Stimulated activated CD4-positive, alpha-beta T cell treated with anti-CD3 and anti-CD28 coated beads, TNF-alpha, amount 100 ng/mL, for 48 hours (primary cell): ENCODE measurements around the gene CDC45.
"Not testable (repeated sequence)": the region's sequence is repeated elsewhere in the genome, so short reads cannot be mapped to it uniquely, and the experiment has no call there.

Experiments
- DNase-seq, 3 donors: peaks; one replicate each; pipeline ENCODE4 v3.0.0-alpha.2; 2020; ENCODE audit warnings: low read depth in 3 of 3

The CDC45 gene

DNA sequence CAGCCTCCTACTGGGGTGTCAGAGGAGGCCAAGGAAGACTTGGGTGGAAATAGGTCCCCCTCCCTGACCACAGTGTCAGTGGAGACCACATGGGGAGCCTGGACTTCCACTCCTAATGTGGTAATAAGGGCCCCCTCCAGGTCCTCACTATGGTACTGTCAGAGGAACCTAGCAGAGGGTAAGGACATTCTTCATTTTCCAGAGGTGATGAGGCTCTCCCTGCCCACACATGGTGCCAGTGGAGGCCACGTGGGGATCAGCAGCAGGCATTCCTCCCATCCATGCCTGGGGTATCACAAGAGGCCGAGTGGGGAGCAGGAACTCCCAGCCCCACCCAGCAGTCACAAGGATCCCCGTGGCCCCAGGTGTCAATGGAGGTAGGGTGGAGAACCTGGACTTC lies 51.0 kb downstream of the CDC45 start:
- DNase-seq: no peak

GRCh38 chr22:19531327-19531726 lies 51.6 kb downstream of the CDC45 start:
- not testable (repeated sequence) for DNase-seq

- no peak for DNase-seq
Measured at GRCh38 chr22:19533049-19533626, 53.4 kb downstream of the CDC45 start.

DNA sequence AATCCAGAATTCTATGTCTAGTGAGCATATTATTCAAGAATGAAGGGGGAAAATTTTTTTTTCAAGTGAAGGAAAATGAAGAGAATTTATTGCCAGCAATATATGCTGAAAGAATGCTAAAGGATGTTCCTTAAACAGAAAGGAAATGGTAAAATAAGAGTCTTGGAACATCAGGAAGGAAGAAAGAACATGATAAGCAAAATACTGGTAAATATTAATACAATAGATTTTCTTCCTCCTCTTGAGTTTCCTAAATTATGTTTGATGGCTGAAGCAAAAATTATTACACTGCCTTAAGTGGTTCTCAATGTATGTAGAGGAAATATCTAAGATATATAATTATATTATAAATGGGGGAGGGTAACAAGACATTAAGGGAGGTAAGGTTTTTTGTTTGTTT lies 54.1 kb downstream of the CDC45 start:
- no peak for DNase-seq

DNA sequence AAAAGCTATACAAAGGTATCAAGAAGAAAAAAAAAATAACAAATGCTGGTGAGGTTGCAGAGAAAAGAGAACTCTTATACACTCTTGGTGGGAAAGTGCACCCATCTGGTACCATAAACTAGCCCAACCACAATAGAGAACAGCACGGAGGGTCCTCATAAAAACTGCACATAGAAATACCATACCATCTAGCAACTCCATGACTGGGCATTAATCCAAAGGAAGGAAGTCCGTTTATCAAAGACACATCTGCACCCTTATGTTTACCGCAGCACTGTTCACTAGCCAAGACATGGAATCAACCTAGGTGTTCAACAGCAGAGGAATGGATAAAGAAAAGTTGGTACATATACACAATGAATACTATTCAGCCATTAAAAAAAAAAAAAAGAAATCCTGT lies 55.3 kb downstream of the CDC45 start:
- DNase-seq: no peak

DNA sequence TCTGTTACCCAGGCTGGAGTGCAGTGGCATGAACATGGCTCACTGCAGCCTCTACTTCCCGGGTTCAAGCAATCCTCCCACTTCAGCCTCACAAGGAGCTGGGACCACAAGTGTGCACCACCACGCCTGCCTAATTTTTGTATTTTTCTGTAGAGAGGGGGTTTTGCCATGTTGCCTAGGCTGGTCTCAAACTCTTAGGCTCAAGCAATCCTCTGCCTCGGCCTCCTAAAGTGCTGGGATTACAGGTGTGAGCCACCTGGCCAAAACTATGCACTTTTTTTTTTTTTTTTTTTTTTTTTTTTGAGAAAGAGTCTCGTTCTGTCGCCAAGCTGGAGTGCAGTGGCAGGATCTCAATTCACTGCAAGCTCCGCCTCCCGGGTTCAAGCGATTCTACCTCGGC lies 56.8 kb downstream of the CDC45 start:
- DNase-seq: no peak

DNA sequence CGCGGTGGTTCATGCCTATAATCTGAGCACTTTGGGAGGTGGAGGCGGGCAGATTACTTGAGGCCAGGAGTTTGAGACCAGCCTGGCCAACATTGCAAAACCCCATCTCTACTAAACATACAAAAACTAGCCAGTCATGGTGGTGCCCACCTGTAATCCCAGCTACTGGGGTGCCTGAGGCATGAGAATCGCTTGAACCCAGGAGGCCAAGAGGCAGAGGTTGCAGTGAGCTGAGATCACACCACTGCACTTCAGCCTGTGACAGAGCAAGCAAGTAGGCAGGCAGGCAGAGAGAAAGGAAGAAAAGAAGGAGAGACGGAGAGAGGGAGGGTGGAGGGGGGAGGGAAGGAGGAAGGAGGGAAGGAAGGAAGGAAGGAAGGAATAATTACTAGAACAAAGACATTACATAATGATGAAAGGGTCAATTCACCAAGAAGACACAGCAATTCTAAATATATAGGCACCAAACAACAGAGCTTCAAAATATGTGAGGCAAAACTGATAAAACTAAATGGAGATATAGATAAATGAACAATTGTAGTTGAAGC lies 58.3 kb downstream of the CDC45 start:
- no peak for DNase-seq

DNA sequence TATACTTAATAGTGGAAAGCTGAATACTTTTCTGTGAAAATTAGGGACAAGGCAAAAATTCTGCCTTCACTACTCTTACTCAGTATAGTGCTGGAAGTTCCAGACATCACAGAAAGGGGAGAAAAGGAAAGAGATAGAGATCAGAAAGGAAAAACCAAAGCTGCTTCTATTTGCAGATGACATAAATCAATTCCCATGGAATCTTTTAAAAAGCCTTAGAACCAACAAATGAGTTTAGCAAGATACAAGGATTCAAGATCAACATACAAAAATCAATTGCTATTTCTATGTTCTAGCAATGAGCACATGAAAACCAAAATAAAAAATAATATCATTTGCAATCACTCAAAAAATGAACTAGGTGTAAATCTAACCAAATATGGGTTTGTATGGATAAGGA lies 60.7 kb downstream of the CDC45 start:
- no peak for DNase-seq

DNA sequence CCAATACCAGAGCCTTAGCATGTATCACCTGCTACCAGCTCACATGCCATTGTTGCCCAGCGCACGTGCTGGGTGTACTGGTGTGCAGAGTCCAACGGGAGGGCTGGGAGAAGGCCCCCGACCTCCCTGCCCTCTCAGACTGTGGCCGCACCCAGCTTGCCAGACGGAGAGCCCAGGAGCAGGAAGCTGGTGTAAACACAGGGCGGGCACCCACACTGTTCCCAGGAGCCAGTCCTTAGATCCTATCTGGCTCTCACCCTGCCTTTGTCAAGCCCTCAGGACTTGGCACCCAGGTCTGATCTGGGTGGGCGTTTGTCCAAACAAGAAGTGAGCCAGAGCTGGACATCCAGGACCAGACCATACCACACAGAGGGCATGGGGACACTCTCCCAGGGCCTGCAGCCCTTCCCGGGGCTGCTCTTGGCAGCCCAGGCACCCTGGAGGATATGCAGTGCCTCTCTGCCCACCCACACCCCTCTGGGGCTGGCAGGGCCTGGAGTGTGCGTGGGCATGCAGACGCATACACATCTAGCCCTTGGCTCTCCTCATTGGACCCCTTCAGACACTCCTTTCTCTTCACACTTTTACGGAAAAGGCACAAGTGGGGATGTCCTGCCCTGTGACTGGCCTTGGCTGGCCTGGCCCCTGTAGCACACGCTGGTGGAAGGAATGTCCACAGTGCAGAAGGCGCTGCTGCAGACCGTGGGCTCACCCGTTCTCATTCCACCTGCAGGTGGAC lies 64.4 kb downstream of the CDC45 start:
- no peak for DNase-seq

DNA sequence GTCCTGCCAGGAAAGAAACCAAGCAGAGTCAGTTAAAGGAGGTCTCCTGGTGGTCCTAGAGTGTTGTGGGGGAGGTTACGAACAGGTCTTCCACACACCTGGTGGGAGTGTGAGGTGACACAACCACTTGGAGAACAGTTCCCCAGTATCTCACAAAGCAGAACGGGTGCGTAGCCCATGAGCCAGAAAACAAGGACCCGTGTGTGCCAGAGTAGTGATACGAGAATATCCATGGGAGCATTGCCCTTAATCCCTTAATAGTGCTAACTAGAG lies 66.2 kb downstream of the CDC45 start:
- DNase-seq: no peak

GRCh38 chr22:19546680-19547079 lies 67.0 kb downstream of the CDC45 start:
- DNase-seq: no peak

GRCh38 chr22:19547620-19548019 lies 67.9 kb downstream of the CDC45 start:
- DNase-seq: no peak

DNA sequence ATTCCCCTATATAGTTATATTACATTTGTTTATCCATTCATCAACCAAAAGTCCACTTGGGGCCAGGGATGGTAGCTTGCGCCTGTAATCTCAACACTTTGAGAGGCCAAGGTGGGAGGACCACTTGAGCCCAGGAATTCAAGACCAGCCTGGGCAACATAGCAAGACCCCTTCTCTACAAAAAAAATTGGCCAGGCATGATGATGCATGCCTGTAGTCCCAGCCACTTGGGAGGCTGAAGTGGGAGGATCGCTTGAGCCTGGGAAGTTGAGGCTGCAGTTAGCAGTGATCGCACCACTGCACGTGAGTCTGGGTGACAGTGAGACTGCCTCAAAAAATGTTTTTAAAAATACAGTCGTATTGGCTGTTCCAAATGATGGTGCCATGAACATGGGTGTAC lies 68.7 kb downstream of the CDC45 start:
- DNase-seq: not testable (repeated sequence)

- DNase-seq: no peak
Measured at GRCh38 chr22:19548964-19549363, 69.2 kb downstream of the CDC45 start.

DNA sequence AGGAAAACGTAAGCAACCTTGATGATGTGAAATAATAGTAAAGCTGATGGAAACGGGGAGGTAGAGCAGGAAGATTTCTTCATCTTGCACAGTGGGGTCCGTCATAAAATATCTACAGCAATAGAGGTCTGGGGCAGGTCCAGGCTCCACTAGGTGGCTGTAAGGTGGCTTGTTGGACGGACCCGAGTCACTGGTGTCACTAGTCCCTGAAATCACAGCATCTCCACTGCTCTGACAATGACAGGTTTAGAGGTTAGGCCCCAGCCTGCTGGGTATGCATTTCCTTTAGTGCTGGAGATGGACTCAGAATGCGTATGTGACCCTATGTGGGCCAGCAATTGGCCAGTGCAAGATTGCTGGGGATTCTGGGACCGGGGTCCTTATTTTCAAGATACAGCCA lies 69.7 kb downstream of the CDC45 start:
- DNase-seq: no peak

GRCh38 chr22:19550382-19550781 lies 70.7 kb downstream of the CDC45 start:
- no peak for DNase-seq

GRCh38 chr22:19553201-19553600 lies 73.5 kb downstream of the CDC45 start:
- no peak for DNase-seq

GRCh38 chr22:19554834-19555404 lies 75.2 kb downstream of the CDC45 start:
- no peak for DNase-seq

DNA sequence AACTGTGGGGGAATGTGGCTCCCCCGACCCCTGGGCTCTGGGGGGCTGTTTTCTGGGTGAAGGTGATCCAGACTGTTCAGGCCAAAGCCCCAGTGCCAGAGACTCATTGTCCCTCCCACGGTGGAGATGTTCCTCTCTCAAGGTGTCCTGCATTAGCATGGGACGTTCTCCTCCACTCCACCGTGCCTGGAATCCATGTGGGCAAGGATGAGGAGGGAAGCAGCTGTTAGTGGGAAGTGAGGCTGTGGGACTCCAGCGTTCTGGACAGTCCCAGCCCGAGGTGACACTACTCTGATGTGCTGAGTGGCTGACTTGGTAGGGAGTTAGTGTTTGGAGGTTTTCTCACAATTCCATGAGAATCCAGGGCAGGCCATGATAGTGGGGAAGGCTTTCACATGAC lies 75.9 kb downstream of the CDC45 start:
- DNase-seq: no peak

DNA sequence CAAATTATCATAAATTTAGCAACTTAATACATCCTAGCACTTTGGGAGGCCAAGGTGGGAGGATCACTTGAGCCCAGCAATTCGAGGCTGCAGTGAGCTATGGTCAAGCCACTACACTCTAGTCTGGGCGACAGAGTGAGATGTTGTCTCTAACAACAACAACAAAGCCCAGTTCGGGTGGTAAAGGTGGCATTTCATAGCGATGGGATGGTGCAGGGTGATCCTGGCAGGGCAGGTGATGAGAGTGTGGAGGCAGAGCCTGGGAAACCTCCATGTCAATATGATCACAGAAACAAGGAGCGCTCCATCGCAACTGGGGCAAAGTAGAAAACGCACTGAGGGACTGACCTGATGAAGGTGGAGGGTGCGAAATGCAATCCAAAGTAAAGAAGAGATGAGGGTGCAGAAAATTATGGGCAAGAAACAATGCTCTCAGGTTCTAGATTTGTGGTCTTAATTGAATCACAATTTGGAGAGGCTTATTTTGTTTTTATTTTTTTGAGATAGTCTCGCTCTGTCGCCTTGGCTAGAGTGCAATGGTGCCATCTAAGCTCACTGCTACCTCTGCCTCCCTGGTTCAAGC lies 77.3 kb downstream of the CDC45 start:
- no peak for DNase-seq

- no peak for DNase-seq
Measured at GRCh38 chr22:19559324-19559811, 79.6 kb downstream of the CDC45 start.

DNA sequence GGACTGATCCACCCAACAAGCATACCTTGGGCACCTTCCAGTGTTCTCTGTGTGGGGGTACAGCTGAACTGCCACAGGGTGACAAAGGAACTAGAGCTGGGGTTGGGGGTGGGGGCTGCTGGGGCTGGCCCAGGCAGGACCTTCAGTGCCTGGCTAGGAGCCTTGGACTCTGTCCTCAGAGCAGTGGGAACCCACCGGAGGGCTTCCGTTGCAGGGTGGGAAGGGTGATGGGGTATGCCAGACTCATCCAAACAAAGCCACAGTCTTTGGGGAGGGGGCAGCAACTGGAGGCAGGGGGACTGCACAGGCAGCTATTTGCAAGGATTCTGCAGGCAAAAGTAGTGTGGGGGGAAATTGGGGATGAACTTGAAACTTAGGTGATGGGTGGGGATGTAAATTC lies 80.2 kb downstream of the CDC45 start:
- DNase-seq: no peak
